Activated naive CD4-positive, alpha-beta T cell treated with anti-CD3 and anti-CD28 coated beads for 36 hours (primary cell): Measurements from ENCODE around the gene CBX2. TPM values are rescaled to one million over a fixed set of nuclear protein-coding genes. Genes with fewer than 3 reads are reported as not detected.

Experiments used
- CTCF ChIA-PET: fragments of 350-600 bp; sonication (Branson Sonifier 250); formaldehyde crosslinking; loops from one replicate; lab custom pipeline; 2021; ENCODE audit warnings: antibody characterized with exemption; lab: Charles Lee
- DNase-seq: peaks from one replicate; pipeline ENCODE4 v3.0.0-alpha.2; 2020
- H3K27ac Mint-ChIP-seq: one replicate; pipeline ENCODE4 v1.8.0; 2021; ENCODE audit warnings: mild to moderate bottlenecking, mixed read lengths
- H3K27me3 Mint-ChIP-seq: one replicate; pipeline ENCODE4 v1.8.0; 2021; ENCODE audit warnings: low read depth, mixed read lengths
- H3K36me3 Mint-ChIP-seq: one replicate; pipeline ENCODE4 v1.8.0; 2021; ENCODE audit warnings: low read depth, mixed read lengths
- H3K4me1 Mint-ChIP-seq: one replicate; pipeline ENCODE4 v1.8.0; 2021; ENCODE audit warnings: low read depth, mixed read lengths
- H3K4me3 Mint-ChIP-seq: one replicate; pipeline ENCODE4 v1.8.0; 2021; ENCODE audit warnings: mild to moderate bottlenecking, moderate library complexity, mixed read lengths
- H3K9me3 Mint-ChIP-seq: one replicate; pipeline ENCODE4 v1.8.0; 2021; ENCODE audit warnings: mixed read lengths
- intact Hi-C: fragments of 100-400 bp; cut with micrococcal nuclease; formaldehyde crosslinking; loops from one replicate; pipeline ENCODE4 v1.15.1; 2023
- total RNA-seq, 2 experiments: library from RNA; stranded (reverse); gene quantifications; one replicate each; pipeline ENCODE4 v1.2.3, GENCODE V29; 2021

CBX2 gene
- total RNA-seq, 2 experiments from 2014 or later, result 5.2 to 5.8 TPM

- H3K9me3 Mint-ChIP-seq, result no peaks in the 10 kb centered on the region
- CTCF ChIA-PET, result interaction anchor here (0.6 to 1.9 kb wide), 12 partner anchors 9 to 790 kb away, joined by 3 to 14 read pairs (median 4); no protein-coding TSS in a partner anchor
- H3K27ac Mint-ChIP-seq, result no peak overlapping the region
- peaks cover 21% of the 10 kb centered on the region for H3K36me3 Mint-ChIP-seq
- H3K4me3 Mint-ChIP-seq, result no peak overlapping the region
- peaks cover 39% of the 10 kb centered on the region for H3K4me1 Mint-ChIP-seq
- intact Hi-C loops, result no loop called here
- DNase-seq, result no peak
- peaks cover 7% of the 10 kb centered on the region for H3K27me3 Mint-ChIP-seq
These were observed 57.5 kb downstream of the CBX2 start for GRCh38 chr17:79835470-79835899.

- CTCF ChIA-PET, result interaction anchor here (0.6 to 1.9 kb wide), 11 partner anchors 8 to 1615 kb away, joined by 3 to 7 read pairs (median 4); no protein-coding TSS in a partner anchor
These were observed 58.1 kb downstream of the CBX2 start for GRCh38 chr17:79835953-79836509.

GRCh38 chr17:79836510-79836971 is 58.6 kb downstream of the CBX2 start:
- Mint-ChIP-seq H3K4me3 (peak overlapping the region; percentile 60), H3K9me3 (no peaks in the 10 kb centered on the region), H3K4me1 (peaks cover 49% of the 10 kb centered on the region), H3K36me3 (peaks cover 21% of the 10 kb centered on the region), H3K27ac (no peak overlapping the region), H3K27me3 (peaks cover 16% of the 10 kb centered on the region)
- intact Hi-C loops, result no loop called here
- CTCF ChIA-PET, result interaction anchor here (0.6 to 1.9 kb wide), 10 partner anchors 9 to 1616 kb away, joined by 3 to 6 read pairs (median 3); no protein-coding TSS in a partner anchor
- no peak for DNase-seq

More at GRCh38 chr17:79835953-79836509, 58.1 kb downstream of the CBX2 start:
- Mint-ChIP-seq H3K36me3 (peaks cover 21% of the 10 kb centered on the region), H3K4me1 (peaks cover 44% of the 10 kb centered on the region), H3K9me3 (no peaks in the 10 kb centered on the region), H3K27me3 (peaks cover 11% of the 10 kb centered on the region), H3K27ac (no peak overlapping the region), H3K4me3 (no peak overlapping the region)
- intact Hi-C loops, result no loop called here
- no peak for DNase-seq

DNA sequence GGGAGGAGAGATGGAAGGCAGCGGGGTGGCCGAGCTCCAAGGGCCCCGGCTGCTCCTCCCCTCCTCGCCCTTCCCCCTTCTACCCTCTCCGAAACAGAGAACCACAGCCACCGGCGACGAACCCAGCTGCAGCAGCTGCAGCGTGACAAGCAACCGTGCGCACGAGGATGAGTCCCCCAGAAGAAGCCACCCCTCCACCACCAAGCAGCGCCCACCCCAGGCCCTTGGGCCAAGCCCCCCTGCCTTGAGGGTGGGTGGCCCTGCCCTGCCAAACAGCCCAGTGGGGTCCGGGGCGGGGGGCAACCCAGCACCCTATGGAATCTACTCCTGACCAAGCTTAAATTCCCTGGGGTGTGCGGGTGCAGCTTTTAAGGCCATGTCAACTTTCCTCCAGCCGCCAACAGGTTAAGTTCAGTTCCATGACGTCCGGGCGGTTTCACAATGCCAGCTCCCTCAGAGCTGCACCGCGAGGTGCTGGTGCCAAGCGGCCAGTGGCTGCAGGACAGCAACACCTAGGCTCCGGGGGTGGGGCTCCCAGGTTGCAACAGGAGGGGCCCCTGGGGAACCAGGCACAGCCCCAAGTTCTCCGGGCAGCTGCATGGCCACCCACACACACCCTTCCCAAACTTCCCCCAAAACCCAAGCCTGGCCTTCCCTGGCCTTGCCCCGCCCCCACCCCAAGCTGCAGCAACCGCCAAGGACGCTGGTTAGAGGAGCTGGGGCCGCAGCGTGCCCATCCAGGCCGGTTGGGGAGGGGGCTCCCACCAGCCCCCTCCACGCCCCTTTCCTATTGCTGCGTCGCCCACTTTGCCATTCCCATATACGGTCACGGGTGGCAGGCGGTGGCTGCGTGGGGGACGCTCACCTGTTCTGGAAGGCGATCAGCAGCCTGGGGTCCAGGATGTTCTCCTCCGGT is 59.3 kb downstream of the CBX2 start:
- Mint-ChIP-seq H3K4me1 (peaks cover 53% of the 10 kb centered on the region), H3K27ac (no peak overlapping the region)
- CTCF ChIA-PET, result interaction anchor here (0.6 to 1.9 kb wide), 9 partner anchors 9 to 91 kb away, joined by 3 to 6 read pairs (median 3); no protein-coding TSS in a partner anchor

More for the DNA sequence above, 59.3 kb downstream of the CBX2 start:
- peaks cover 20% of the 10 kb centered on the region for H3K27me3 Mint-ChIP-seq
- H3K4me3 Mint-ChIP-seq, result peak overlapping the region; percentile 88
- H3K9me3 Mint-ChIP-seq, result no peaks in the 10 kb centered on the region
- peaks cover 21% of the 10 kb centered on the region for H3K36me3 Mint-ChIP-seq
- DNase-seq, result peak; percentile 80
- intact Hi-C loops, result no loop called here

Other genes starting within 250 kb of the CBX2 start
- not detected for gene RBFOX3, start 167.1 kb upstream of the CBX2 start, total RNA-seq
- not detected for gene ENPP7, start 47.2 kb upstream of the CBX2 start, total RNA-seq
- 1 to 10 TPM; 3.8 to 3.9 TPM for gene CBX8, start 18.9 kb downstream of the CBX2 start, total RNA-seq
- gene CBX4, start 61.3 kb downstream of the CBX2 start, total RNA-seq, result 10 to 100 TPM; 22.7 to 26.3 TPM